Keratinocyte (primary cell): ENCODE results near the gene DYDC1.

ENCODE experiments used
- EZH2 ChIP-seq: IDR thresholded peaks from one replicate; pipeline ENCODE4 v1.6.1; 2012; ENCODE audit warnings: inconsistent platforms, mild to moderate bottlenecking, low read length, moderate library complexity
- TF ChIP-seq, protein P1 (sequence below), 3 experiments: IDR thresholded peaks in 1 of 3; conservative IDR thresholded peaks in 1 of 3; optimal IDR thresholded peaks in 1 of 3; 2 replicates in 2 of 3; 3 replicates in 1 of 3; pipeline versions ENCODE3 to v1.5.1; 2011; ENCODE audit warnings: low read length in 3 of 3, mild to moderate bottlenecking in 3 of 3, moderate library complexity in 2 of 3, control low read depth in 1 of 3, inconsistent platforms in 1 of 3; ENCODE audit not compliant: insufficient read depth in 2 of 3; ENCODE audit errors: extremely low read depth in 1 of 3

DNA sequence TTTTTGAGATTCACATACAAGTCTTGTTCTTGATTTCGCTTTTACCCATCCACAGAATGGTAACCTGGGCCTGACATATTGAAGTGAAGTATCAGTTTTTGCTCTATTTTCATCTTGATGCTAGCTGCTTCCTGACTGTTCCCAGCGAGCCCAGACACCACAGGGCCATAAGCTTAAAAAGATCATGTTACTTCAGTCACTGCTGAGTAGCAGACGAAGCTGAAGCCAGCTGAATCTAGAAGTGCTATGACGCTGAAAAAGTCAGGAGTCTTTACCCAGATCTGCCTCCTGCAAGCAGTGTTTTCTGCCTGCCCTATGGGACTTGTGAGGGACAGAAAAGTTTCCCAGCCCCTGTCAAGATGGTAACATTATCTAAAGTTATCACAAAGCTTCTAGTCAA, 49.1 kb upstream of the DYDC1 start:
- TF ChIP-seq, protein P1, sequence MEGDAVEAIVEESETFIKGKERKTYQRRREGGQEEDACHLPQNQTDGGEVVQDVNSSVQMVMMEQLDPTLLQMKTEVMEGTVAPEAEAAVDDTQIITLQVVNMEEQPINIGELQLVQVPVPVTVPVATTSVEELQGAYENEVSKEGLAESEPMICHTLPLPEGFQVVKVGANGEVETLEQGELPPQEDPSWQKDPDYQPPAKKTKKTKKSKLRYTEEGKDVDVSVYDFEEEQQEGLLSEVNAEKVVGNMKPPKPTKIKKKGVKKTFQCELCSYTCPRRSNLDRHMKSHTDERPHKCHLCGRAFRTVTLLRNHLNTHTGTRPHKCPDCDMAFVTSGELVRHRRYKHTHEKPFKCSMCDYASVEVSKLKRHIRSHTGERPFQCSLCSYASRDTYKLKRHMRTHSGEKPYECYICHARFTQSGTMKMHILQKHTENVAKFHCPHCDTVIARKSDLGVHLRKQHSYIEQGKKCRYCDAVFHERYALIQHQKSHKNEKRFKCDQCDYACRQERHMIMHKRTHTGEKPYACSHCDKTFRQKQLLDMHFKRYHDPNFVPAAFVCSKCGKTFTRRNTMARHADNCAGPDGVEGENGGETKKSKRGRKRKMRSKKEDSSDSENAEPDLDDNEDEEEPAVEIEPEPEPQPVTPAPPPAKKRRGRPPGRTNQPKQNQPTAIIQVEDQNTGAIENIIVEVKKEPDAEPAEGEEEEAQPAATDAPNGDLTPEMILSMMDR (optimal IDR thresholded peaks at IDR 0.05 in 1 of 3, IDR thresholded peaks at IDR 0.05 in 1 of 3, conservative IDR thresholded peaks at IDR 0.05 in 1 of 3; ENCODE audit: extremely low read depth in 1 of 3, insufficient read depth in 2 of 3, low read length in 3 of 3), result no peak
- no peak for TF ChIP-seq EZH2
